ENCODE measurements around the gene PAK2.
"Not testable (repeated sequence)": the region's sequence is repeated elsewhere in the genome, so short reads cannot be mapped to it uniquely, and the experiment has no call there.

The PAK2 gene

DNA sequence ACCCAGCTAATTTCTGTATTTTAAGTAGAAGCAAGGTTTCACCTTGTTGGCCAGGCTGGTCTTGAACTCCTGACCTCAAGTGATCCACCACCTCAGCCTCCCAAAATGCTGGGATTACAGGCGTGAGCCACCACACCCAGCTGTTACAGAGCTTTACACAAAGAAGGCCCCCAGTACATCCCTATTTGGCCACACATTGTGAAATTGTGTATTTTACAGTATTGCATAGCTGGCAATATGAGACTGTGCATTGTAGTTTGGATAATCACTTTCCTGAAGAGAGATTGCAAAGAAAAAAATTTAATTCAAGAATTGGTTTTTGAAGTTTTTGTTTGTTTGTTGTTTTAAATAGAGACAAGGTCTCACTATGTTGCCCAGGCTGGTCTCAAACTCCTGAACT is 97.0 kb downstream of the PAK2 start:
- not testable (repeated sequence) for H3K4me3 ChIP-seq, H3K27ac ChIP-seq

DNA sequence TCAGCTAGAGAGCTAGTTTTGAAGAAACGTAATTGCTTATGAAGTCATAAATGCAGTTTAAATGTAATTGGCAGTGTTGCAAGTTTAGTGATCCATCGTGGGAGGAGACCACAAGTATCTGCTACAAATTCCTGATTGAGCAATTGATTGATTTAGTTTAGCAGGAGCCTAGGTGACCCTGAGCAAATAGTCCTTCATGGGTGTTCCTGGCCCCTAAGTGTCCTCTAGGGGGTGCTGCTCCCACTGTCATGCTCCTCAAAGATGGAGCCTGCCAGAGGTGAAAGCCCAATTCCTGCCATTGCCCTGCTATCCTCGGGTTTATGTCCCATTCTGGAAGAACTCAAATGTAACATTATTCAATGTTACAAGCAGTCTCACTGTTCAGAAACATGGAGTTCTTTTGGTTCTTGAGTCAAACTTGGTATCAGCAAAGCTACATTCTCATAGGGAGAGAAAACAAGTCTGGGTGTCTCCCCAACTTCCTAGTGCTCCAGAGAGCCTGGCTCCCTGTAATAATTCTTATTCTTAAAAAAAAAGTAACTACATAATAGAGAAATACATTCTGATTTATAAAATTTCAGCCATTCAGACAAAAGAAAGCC is 98.3 kb downstream of the PAK2 start:
- no peak overlapping the region for H3K4me3 ChIP-seq
- no peak overlapping the region for H3K27ac ChIP-seq

DNA sequence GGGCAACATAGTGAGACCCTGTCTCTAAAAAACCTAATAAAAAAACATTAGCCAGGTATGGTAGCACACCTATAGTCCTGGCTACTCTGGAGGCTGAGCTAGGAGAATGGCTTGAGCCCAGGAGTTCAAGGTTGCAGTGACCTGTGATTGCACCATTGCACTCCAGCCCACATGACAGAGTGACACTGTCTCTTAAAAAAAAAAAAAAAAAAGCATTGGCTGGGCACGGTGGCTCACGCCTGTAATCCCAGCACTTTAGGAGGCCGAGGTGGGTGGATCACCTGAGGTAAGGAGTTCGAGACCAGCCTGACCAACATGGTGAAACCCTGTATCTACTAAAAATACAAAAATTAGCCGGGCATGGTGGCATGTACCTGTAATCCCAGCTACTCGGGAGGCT is 99.7 kb downstream of the PAK2 start:
- H3K27ac ChIP-seq, H3K4me3 ChIP-seq: not testable (repeated sequence)

DNA sequence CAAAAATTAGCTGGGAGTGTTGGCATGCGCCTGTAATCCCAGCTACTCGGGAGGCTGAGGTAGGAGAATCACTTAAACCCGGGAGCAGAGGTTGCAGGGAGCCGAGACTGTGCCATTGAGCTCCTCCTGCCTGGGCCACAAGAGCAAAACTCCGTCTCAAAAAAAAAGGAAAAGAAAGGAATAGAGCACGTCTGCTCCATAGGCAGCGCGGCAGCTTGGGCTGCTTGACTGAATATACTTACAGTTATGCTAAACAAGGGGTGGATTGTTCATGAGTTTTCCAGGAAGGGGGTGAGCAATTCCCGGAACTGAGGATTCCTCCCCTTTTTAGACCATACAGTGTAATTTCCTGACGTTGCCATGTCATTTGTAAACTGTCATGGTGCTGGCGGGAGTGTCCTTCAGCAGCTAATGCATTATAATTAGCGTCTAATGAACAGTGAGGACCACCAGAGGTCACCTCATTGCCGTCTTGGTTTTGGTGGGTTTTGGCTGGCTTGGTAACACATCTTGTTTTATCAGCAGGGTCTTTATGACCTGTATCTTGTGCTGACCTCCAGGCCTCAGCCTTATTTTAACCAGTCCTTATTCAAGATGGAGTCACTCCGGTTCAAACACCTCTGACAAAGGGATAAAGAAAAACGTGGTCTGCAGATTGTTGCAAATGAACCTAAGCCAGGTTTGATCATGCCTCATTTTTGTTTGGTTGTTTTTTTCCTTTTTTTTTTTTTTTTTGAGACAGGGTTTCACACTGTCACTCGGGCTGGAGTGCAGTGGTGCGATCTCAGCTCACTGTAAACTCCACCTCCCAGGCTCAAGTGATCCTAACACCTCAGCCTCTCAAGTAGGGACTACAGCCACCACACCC is 103.1 kb downstream of the PAK2 start:
- Histone ChIP-seq H3K27ac (peak overlapping the region in 1 of 21 experiments; percentile 52), H3K4me3 (no peak overlapping the region)

DNA sequence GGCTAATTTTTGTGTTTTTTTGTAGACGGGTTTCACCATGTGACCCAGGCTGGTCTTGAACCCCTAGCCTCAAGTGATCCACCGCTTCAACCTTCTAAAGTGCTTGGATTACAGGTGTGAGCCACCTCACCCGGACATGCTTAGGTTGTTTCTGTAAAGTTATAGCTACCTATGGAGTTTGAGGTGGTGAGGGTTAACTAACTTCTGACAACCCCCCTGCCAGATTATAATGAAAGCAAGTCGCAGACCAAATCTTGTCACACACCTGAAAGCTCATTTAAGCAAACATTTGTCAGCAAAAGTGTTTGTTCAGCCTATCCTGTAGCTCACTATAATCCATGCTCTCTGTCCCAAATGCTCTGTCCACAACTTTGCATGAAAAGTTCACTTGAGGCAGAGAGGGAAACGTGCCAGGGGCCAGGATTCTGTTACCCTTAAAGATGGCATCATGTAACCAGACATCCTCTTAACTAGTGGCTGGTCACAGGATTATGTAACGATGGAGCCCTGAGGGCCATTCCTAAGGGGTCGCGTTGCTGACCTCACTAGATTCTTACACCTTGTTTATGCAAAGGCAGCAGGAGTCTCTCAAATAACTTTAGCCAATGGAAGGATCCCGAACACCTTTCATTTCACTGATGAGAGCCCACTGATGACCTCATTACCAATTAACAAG is 103.9 kb downstream of the PAK2 start:
- H3K4me3 ChIP-seq: no peak overlapping the region
- H3K27ac ChIP-seq: no peak overlapping the region

DNA sequence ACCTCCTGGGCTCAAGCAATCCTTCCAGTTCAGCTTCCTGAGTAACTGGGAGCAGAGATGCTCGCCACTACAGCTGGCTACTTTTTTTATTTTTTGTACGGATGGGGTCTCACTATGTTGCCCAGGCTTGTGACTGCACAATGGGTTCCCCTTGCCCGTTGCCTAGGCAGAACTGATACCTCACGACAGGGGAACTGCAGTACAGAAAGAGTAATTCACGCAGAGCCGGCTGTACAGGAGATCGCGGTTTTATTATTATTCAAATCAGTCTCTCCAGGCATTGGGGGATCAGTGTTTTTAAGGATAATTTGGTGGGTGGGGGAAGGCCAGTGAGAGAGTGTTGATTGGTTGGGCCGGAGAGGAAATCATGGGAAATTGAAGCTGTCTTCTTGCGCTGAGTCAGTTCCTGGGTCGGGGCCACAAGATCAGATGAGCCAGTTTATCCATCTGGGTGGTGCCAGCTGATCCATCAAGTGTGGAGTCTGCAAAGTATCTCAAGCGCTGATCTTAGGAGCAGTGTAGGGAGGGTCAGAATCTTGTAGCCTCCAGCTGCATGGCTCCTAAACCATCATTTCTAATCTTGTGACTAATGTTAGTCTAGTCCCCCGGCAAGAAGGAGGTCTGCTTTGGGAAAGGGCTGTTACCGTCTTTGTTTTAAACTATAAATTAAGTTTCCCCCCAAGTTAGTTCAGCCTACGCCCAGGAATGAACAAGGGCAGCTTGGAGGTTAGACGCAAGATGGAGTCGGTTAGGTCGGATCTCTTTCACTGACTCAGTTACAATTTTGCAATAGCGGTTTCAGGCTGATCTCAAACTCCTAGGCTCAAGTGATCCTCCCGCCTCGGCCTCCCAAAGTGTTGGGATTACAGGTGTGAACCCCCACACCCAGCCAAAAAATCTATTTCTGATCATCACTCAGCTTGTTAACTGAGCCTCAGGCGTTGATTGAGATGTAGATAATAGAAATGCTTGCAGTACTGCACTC is 104.9 kb downstream of the PAK2 start:
- H3K4me3 ChIP-seq, H3K27ac ChIP-seq: not testable (repeated sequence)

DNA sequence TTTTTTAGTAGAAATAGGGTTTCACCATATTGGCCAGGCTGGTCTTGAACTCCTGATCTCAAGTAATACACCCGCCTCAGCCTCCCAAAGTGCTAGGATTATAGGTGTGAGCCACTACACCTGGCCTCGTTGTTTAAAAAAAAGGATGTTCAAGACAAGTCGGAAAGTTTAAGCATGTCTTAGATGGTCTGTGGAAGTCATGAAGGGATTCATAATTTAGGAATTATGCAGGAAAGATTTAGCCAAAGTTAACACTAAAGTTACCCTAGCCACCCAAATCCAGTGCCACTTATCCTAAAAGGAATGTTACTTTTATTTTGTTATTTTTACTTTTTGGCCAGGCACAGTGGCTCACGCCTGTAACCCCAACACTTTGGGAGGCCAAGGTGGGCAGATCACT is 108.7 kb downstream of the PAK2 start:
- not testable (repeated sequence) for H3K27ac ChIP-seq, H3K4me3 ChIP-seq

DNA sequence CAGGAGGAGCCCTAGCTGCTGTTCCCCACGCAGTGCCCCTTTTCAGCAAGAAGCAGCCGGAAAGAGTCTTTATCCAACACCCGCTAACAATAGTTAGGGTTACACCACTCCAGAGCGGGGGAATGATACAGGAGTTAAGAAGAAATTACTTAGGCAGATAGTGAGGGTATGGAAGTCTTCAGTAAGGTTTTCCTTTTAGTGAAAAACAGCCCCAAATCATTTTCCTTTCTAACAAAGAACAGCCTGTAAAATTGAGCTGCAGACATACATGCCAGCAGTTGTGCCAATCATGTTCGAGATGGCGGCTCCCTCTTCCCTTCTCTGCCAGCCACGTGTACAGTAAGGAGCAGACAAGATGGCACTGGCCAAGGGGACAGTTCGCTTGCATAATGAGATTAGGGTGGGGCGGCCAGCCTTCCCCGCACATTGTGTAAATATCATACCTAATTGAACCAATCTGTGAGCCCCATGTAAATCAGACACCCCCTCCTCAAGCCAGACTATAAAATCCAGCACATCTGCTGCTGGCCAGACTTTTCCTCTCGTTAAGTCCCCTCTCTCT is 109.6 kb downstream of the PAK2 start:
- Histone ChIP-seq H3K27ac (no peak overlapping the region), H3K4me3 (no peak overlapping the region)

DNA sequence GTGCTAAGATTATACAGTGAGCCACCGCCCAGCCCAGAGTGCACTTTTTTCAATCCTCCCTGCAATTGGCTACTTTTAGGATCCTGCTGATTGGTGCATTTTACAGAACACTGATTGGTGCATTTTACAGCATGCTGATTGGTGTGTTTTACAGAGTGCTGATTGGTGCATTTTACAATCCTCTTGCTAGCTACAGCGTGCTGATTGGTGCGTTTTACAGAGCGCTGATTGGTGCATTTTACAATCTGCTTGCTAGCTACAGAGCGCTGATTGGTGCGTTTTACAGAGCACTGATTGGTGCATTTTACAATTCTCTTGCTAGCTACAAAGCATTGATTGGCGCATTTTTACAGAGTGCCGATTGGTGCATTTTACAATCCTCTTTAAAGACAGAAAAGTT is 123.3 kb downstream of the PAK2 start:
- not testable (repeated sequence) for H3K4me3 ChIP-seq

DNA sequence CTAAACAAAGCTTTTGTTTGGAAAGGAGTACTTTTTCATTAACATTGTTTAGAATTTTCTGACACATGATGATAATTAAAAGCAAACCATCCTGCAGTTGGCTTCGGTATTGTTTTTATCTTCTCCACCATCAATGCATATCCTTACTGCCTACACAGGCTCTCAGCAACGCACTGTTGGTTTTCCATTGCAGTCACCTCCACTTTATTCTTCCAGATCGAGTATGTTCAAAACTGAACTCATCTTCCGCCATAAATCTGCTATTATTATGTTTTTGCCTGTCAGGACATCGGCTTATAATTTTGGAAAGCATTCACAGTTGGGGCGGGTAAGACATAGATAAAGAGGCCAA is 127.5 kb downstream of the PAK2 start:
- H3K27ac ChIP-seq: peak overlapping the region in 20 of 21 experiments; percentile 69 to 99 (median 94)
- peak overlapping the region; percentile 67 to 99 (median 92) for H3K4me3 ChIP-seq

More for the DNA sequence above, 123.3 kb downstream of the PAK2 start:
- H3K27ac ChIP-seq: not testable (repeated sequence)

DNA sequence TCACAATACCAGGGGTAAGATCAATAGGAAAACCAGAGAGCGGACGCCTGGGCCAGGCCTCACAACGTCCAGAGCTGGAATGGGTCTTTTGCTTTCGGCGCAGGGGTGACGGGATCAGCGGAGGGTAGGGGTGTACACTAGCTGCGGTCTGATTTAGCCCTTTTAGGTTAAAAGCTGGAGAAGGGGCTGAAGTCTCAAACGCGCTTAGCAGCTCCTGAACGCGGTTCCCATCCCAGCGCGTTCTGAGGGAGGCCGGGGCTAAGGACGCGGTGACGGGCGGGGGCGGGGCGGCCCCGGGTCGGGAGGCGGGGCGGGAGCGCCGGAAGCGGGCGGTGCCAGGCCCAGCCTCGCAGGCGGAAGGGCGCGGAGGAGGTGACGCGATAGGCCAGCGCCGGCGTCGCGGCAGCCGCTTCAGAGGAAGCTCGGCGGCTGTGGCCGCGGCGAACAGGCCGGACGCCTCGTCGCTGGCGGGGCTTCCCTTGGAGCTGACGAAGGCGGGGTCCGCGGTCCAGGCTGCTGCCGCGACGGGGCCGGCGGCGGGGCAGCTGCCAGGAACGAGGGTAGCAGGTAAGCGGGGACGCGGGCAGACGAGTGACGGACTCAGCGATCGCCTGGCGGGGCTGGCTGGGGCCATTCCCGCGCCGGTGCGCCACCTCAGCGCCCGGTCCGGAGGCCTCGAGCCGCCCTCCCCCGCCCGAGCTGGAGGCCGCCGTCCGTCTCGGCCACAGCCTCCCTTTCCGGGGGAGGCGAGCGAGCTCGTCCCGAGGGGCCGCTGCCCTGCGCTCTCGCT is 128.0 kb downstream of the PAK2 start, which contains the start of gene SENP5:
SENP5 (plus strand) TSS at position 414 of the 790 bp plus-strand sequence. CDS start 17,262 bp downstream, outside the sequence.
- Histone ChIP-seq H3K27ac (peak within 1 kb of the TSS; percentile 69 to 99 (median 94)), H3K4me3 (peak within 1 kb of the TSS; percentile 67 to 99 (median 92))

DNA sequence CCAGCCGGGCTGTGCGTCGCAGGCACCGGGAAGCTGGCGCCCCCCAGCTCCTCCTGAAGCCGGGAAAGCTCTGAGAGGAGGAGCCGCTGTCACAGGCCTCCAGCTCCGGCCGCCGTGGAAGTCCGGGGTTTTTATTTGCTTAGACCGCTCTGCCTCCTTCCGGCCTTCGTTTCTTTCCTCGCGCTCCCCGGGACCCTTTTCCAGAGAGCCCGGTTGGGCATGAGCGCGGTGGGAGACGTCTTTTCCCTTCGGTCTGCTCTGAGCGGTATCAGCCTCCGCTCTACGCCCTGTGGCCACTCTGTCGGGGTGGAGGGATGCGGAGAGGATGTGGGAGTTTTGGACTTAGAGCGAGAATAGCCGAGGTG is 128.6 kb downstream of the PAK2 start:
- peak overlapping the region; percentile 69 to 99 (median 94) for H3K27ac ChIP-seq
- peak overlapping the region; percentile 67 to 99 (median 92) for H3K4me3 ChIP-seq

DNA sequence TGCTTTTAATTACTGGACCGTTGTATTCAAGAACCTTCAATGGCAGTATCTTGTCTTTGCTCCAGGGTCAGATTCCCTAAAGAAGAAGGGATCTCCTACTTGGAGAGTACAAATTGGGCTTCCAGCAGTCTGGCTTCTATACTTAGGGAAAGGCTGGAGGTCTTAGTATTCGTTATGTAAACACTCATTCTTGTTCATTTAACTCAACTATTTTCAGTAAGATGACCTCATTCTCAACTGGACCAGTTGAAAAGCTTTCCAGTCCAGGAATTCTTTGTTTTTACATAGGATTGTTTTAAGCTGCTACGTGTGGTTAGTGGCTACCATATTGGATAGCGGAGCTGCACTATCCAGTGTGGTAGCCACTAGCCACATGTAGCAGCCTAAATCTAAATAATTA is 132.7 kb downstream of the PAK2 start:
- no peak overlapping the region for H3K4me3 ChIP-seq
- H3K27ac ChIP-seq: no peak overlapping the region

DNA sequence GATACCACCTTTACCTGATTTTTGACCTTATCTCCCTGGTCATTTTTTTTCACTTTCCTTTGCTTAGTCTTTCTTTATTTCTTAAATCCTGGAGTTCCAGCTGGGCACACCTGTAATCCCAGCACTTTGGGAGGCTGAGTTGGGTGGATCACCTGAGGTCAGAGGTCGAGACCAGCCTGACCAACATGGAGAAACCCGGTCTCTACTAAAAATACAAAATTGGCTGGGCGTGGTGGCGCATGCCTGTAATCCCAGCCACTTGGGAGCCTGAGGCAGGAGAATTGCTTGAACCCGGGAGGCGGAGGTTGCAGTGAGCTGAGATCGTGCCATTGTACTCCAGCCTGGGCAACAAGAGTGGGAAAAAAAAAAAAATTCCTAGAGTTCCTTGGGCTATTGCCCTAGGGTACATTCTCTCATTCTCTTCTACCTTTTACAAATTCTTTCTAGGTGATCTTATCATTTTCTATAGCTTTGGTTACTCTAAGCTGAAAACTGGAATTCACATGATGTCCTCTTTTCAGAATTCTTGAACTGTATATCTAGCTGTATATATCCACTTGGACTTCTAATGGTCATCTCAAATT is 134.9 kb downstream of the PAK2 start:
- not testable (repeated sequence) for H3K4me3 ChIP-seq, H3K27ac ChIP-seq

DNA sequence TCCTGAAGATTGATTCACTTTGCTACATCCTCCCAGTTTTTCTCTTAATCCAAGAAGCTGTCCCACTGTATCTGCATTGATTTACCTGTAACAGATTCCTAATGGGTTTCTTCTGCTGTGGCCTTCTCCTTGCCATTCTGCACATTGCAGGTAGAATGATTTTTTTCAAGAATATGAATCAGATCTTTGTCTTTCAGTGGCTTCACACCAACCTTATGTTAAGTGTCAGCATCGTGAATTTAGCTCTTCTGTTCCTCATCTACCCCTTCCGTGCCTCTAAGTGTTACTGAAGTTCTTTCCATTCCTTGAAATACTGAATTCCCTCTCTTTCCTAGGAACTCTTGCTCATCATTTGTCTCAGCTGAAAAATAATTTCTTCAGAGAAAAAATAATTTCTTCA is 135.6 kb downstream of the PAK2 start:
- Histone ChIP-seq H3K4me3 (no peak overlapping the region), H3K27ac (no peak overlapping the region)
